Measurements from ENCODE around the gene TBC1D22A. TPM values are rescaled to one million over a fixed set of nuclear protein-coding genes. Genes with fewer than 3 reads are reported as not detected.

Gene TBC1D22A
- total RNA-seq, 2 donors from 2014 or later = 28.9 to 31.3 TPM

- H3K9me3 ChIP-seq = peaks cover 9% of the 10 kb centered on the region
- TF ChIP-seq CTCF (IDR thresholded peaks at IDR 0.05) = no peak
- no peaks in the 10 kb centered on the region for H3K27me3 ChIP-seq (replicated peaks; ENCODE audit: insufficient read depth)
- no peaks in the 10 kb centered on the region for H3K36me3 ChIP-seq
- ATAC-seq (ENCODE audit: insufficient number of reproducible peaks, low FRiP score, low read depth) = no peak
- H3K27ac ChIP-seq = no peak overlapping the region
- H3K4me1 ChIP-seq (ENCODE audit: control insufficient read depth in 1 of 2, low read depth in 2 of 2) = peaks cover 12 to 20% of the 10 kb centered on the region in 2 donors
- H3K4me3 ChIP-seq = no peak overlapping the region
- DNase-seq (ENCODE audit: low spot score) = no peak
Observed at GRCh38 chr22:46834021-46834737, 71.7 kb downstream of the TBC1D22A start.

- H3K27me3 ChIP-seq (replicated peaks; ENCODE audit: insufficient read depth) = no peaks in the 10 kb centered on the region
- TF ChIP-seq CTCF (IDR thresholded peaks at IDR 0.05) = no peak
- peaks cover 2 to 9% of the 10 kb centered on the region in 2 donors for H3K4me1 ChIP-seq (ENCODE audit: control insufficient read depth in 1 of 2, low read depth in 2 of 2)
- no peaks in the 10 kb centered on the region for H3K36me3 ChIP-seq
- ATAC-seq (ENCODE audit: insufficient number of reproducible peaks, low FRiP score, low read depth) = no peak
- no peak overlapping the region for H3K4me3 ChIP-seq
- H3K27ac ChIP-seq = no peak overlapping the region
- no peak for DNase-seq (ENCODE audit: low spot score)
- H3K9me3 ChIP-seq = peaks cover 9% of the 10 kb centered on the region
Observed at GRCh38 chr22:46835288-46835687, 72.8 kb downstream of the TBC1D22A start.

- no peaks in the 10 kb centered on the region for H3K36me3 ChIP-seq
- DNase-seq (ENCODE audit: low spot score) (no peak), ATAC-seq (ENCODE audit: insufficient number of reproducible peaks, low FRiP score, low read depth) (no peak)
- TF ChIP-seq CTCF (IDR thresholded peaks at IDR 0.05) = no peak
- peaks cover 0 to 5% of the 10 kb centered on the region in 2 donors for H3K4me1 ChIP-seq (ENCODE audit: control insufficient read depth in 1 of 2, low read depth in 2 of 2)
- no peak overlapping the region for H3K4me3 ChIP-seq
- no peaks in the 10 kb centered on the region for H3K27me3 ChIP-seq (replicated peaks; ENCODE audit: insufficient read depth)
- no peak overlapping the region for H3K27ac ChIP-seq
- peaks cover 9% of the 10 kb centered on the region for H3K9me3 ChIP-seq
Observed at GRCh38 chr22:46835693-46836092, 73.2 kb downstream of the TBC1D22A start.

GRCh38 chr22:46841522-46841921 is 79.1 kb downstream of the TBC1D22A start:
- H3K4me3 ChIP-seq = no peak overlapping the region
- H3K36me3 ChIP-seq = no peaks in the 10 kb centered on the region
- no peaks in the 10 kb centered on the region for H3K9me3 ChIP-seq
- no peak overlapping the region for H3K27ac ChIP-seq
- no peak for DNase-seq (ENCODE audit: low spot score)
- H3K27me3 ChIP-seq (replicated peaks; ENCODE audit: insufficient read depth) = no peaks in the 10 kb centered on the region
- ATAC-seq (ENCODE audit: insufficient number of reproducible peaks, low FRiP score, low read depth) = no peak
- TF ChIP-seq CTCF (IDR thresholded peaks at IDR 0.05) = no peak
- H3K4me1 ChIP-seq (ENCODE audit: control insufficient read depth in 1 of 2, low read depth in 2 of 2) = peaks cover 0 to 7% of the 10 kb centered on the region in 2 donors

- H3K27me3 ChIP-seq (replicated peaks; ENCODE audit: insufficient read depth) = no peaks in the 10 kb centered on the region
- no peak for DNase-seq (ENCODE audit: low spot score)
- H3K36me3 ChIP-seq = no peaks in the 10 kb centered on the region
- no peak overlapping the region for H3K4me3 ChIP-seq
- no peak for TF ChIP-seq CTCF (IDR thresholded peaks at IDR 0.05)
- no peaks in the 10 kb centered on the region for H3K9me3 ChIP-seq
- no peak overlapping the region for H3K27ac ChIP-seq
- H3K4me1 ChIP-seq (ENCODE audit: control insufficient read depth in 1 of 2, low read depth in 2 of 2) = peaks cover 0 to 7% of the 10 kb centered on the region in 2 donors
- no peak for ATAC-seq (ENCODE audit: insufficient number of reproducible peaks, low FRiP score, low read depth)
Observed at GRCh38 chr22:46842606-46843005, 80.2 kb downstream of the TBC1D22A start.
